Kidney (tissue), 14 donors: ENCODE data around the gene NLK. TPM values are rescaled to one million over a fixed set of nuclear protein-coding genes. Genes with fewer than 3 reads are reported as not detected.
"Not testable (repeated sequence)": the region's sequence is repeated elsewhere in the genome, so short reads cannot be mapped to it uniquely, and the experiment has no call there.

Experiments
- DNase-seq, 5 donors: peaks; one replicate each; pipeline ENCODE4 v3.0.0-alpha.2; 2013 to 2020
- FAIRE-seq: peaks from 2 replicates; lab custom pipeline; 2012; peaks lifted over from hg19 to GRCh38; lab: Jason Lieb, UNC
- H3K27ac ChIP-seq, 2 donors: one replicate each; pipeline ENCODE4 v1.7.0; 2013; ENCODE audit warnings: low read depth in 2 of 2, low read length in 2 of 2, inconsistent platforms in 1 of 2
- H3K27me3 ChIP-seq: one replicate; pipeline ENCODE4 v1.7.1; 2013; ENCODE audit warnings: low read length, inconsistent platforms; ENCODE audit not compliant: control insufficient read depth, insufficient read depth
- H3K36me3 ChIP-seq, 3 donors: one replicate each; pipeline versions ENCODE4 v1.7.0 to v1.7.1; 2013; ENCODE audit warnings: low read length in 3 of 3, control low read depth in 1 of 3, inconsistent platforms in 1 of 3; ENCODE audit not compliant: insufficient read depth in 3 of 3, control insufficient read depth in 2 of 3
- H3K4me1 ChIP-seq, 3 donors: one replicate each; pipeline versions ENCODE4 v1.7.0 to v1.7.1; 2013; ENCODE audit warnings: low read length in 3 of 3, inconsistent platforms in 1 of 3, low read depth in 1 of 3; ENCODE audit not compliant: control insufficient read depth in 2 of 3, insufficient read depth in 2 of 3
- H3K4me3 ChIP-seq, 3 donors: one replicate each; pipeline versions ENCODE4 v1.7.0 to v1.8.1; 2013; ENCODE audit warnings: low read length in 3 of 3, control low read depth in 1 of 3, inconsistent platforms in 1 of 3
- H3K9ac ChIP-seq, 3 donors: one replicate each; pipeline versions ENCODE4 v1.7.0 to v1.7.1; 2013; ENCODE audit warnings: low read length in 3 of 3, control low read depth in 1 of 3, inconsistent platforms in 1 of 3
- H3K9me3 ChIP-seq, 3 donors: one replicate each; pipeline versions ENCODE4 v1.7.0 to v1.7.1; 2013; ENCODE audit warnings: low read length in 3 of 3, control low read depth in 1 of 3, inconsistent platforms in 1 of 3; ENCODE audit not compliant: control insufficient read depth in 2 of 3, insufficient read depth in 1 of 3
- intact Hi-C: fragments of 100-400 bp; cut with DNase I; formaldehyde crosslinking; loops from one replicate; pipeline ENCODE4 v1.11.1; 2022
- polyA plus RNA-seq: library from polyadenylated mRNA; stranded (reverse); fragments of 350-450 nt; fragmentation: Illumina TruSeq; extraction: RNeasy Lipid Tissue Mini Kit (QIAGEN cat#74804); gene quantifications from one replicate; pipeline ENCODE4 v1.2.3, GENCODE V29; 2014; ENCODE audit warnings: low read depth, low replicate concordance; ENCODE audit not compliant: insufficient read depth
- total RNA-seq: library from RNA; stranded (reverse); fragmentation: NEBNext Ultra II Directional; extraction: Animal tissue kit (Norgen Biotek cat#: 25700); gene quantifications from one replicate; pipeline ENCODE4 v1.2.1, GENCODE V29; 2021
- TF ChIP-seq, protein P1 (sequence below): IDR thresholded peaks from 3 replicates; pipeline ENCODE4 v1.5.1; 2012; ENCODE audit warnings: mild to moderate bottlenecking, moderate library complexity, borderline replicate concordance; ENCODE audit not compliant: insufficient read depth; ENCODE audit errors: extremely low read depth
- donor health status: control.
- donor health status: control.
- donor health status: control.
- donor health status: control.
- donor health status: control.
- donor health status: DM: yes; HTN: yes; CAD: no.
- donor health status: Normal renal cell carcinoma (clear cell type).

The NLK gene
- total and polyA plus RNA-seq, 2 donors from 2014 or later = 20.2 to 31.3 TPM

GRCh38 chr17:28185658-28186057 lies 143.2 kb downstream of the NLK start:
- no peaks in the 10 kb centered on the region for H3K27me3 ChIP-seq
- H3K9me3 ChIP-seq = no peaks in the 10 kb centered on the region
- H3K27ac ChIP-seq = no peak overlapping the region
- DNase-seq = no peak
- intact Hi-C loops = no loop called here
- peaks cover 0 to 14% (median 2%) of the 10 kb centered on the region in 3 donors for H3K36me3 ChIP-seq
- no peak overlapping the region for H3K4me3 ChIP-seq
- TF ChIP-seq, protein P1, sequence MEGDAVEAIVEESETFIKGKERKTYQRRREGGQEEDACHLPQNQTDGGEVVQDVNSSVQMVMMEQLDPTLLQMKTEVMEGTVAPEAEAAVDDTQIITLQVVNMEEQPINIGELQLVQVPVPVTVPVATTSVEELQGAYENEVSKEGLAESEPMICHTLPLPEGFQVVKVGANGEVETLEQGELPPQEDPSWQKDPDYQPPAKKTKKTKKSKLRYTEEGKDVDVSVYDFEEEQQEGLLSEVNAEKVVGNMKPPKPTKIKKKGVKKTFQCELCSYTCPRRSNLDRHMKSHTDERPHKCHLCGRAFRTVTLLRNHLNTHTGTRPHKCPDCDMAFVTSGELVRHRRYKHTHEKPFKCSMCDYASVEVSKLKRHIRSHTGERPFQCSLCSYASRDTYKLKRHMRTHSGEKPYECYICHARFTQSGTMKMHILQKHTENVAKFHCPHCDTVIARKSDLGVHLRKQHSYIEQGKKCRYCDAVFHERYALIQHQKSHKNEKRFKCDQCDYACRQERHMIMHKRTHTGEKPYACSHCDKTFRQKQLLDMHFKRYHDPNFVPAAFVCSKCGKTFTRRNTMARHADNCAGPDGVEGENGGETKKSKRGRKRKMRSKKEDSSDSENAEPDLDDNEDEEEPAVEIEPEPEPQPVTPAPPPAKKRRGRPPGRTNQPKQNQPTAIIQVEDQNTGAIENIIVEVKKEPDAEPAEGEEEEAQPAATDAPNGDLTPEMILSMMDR = no peak
- H3K4me1 ChIP-seq = no peaks in the 10 kb centered on the region
- H3K9ac ChIP-seq = no peak overlapping the region
- no peak for FAIRE-seq

DNA sequence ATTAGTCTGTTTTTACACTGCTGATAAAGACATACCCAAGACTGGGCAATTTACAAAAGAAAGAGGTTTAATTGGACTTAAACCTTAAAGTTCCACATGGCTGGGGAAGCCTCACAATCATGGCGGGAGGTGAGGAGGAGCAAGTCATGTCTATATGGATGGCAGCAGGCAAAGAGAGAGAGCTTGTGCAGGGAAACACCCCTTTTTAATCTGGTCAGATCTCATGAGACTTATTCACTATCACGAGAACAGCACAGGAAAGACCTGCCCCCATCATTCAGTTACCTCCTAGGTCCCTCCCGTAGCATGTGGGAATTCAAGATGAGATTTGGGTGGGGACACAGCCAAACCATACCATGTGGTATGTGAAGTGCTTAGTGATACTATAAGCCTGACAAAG lies 144.0 kb downstream of the NLK start:
- H3K27ac ChIP-seq, H3K27me3 ChIP-seq, H3K9ac ChIP-seq, H3K4me1 ChIP-seq, DNase-seq, H3K4me3 ChIP-seq, H3K9me3 ChIP-seq, FAIRE-seq, intact Hi-C loops: not testable (repeated sequence)
- peaks cover 0 to 14% (median 2%) of the 10 kb centered on the region in 3 donors for H3K36me3 ChIP-seq

GRCh38 chr17:28187931-28188330 lies 145.5 kb downstream of the NLK start:
- no peaks in the 10 kb centered on the region for H3K27me3 ChIP-seq
- no peak overlapping the region for H3K4me3 ChIP-seq
- peaks cover 0 to 14% (median 2%) of the 10 kb centered on the region in 3 donors for H3K36me3 ChIP-seq
- H3K9ac ChIP-seq = no peak overlapping the region
- no peaks in the 10 kb centered on the region for H3K4me1 ChIP-seq
- intact Hi-C loops = no loop called here
- no peak for FAIRE-seq
- no peak overlapping the region for H3K27ac ChIP-seq
- no peaks in the 10 kb centered on the region for H3K9me3 ChIP-seq
- DNase-seq = no peak
- TF ChIP-seq, protein P1 = no peak

DNA sequence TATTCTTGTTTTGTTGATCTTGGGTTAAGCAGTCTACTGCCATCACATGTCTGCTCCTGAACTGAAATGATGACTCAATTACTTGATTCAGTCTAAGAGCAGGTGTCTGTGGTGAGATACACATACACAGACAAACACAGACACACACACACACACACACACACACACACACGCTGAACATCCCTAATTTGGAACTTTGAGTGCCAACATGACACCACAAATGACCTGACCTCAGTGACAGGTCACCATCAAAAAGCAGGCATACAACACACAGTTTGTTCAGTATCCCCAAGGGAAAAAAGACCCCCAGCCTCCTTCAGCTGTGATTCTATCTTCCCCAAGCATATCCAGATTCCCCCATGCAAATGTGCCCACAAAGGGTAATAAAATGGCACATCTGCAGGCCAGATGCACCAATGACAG lies 146.4 kb downstream of the NLK start:
- Histone ChIP-seq H3K27me3 (no peaks in the 10 kb centered on the region), H3K27ac (no peak overlapping the region), H3K4me1 (peaks cover 0 to 2% (median 0%) of the 10 kb centered on the region in 3 donors), H3K9ac (no peak overlapping the region), H3K36me3 (peaks cover 0 to 14% (median 2%) of the 10 kb centered on the region in 3 donors), H3K4me3 (no peak overlapping the region), H3K9me3 (no peaks in the 10 kb centered on the region)
- TF ChIP-seq, protein P1 = no peak
- FAIRE-seq (no peak), DNase-seq (no peak)
- intact Hi-C loops = no loop called here
